GM23338 (cell line): ENCODE measurements around the gene KRTAP19-7. TPM values are rescaled to one million over a fixed set of nuclear protein-coding genes. Genes with fewer than 3 reads are reported as not detected.

ENCODE experiments used
- ATAC-seq: fragments of 200-7000 bp; cut with Tn5 transposase; 3 replicates; pipeline ENCODE4 v1.9.1; 2020
- DNase-seq: peaks from one replicate; pipeline ENCODE4 v3.0.0-alpha.2; 2015; ENCODE audit warnings: low spot score
- H2AFZ ChIP-seq: fragments of 200-600 bp; sonication (generic); 2 replicates; pipeline ENCODE4 v1.8.0; 2016; ENCODE audit warnings: antibody characterized with exemption, mild to moderate bottlenecking, moderate library complexity
- H3F3A ChIP-seq: fragments of 200-600 bp; sonication (generic); replicated peaks from 2 replicates; pipeline ENCODE4 v1.8.0; 2017; ENCODE audit warnings: antibody characterized with exemption, mixed run types, low read depth
- H3K27ac ChIP-seq: fragments of 200-600 bp; sonication (generic); 2 replicates; pipeline ENCODE4 v1.6.1; 2016; ENCODE audit warnings: low read depth
- H3K27me3 ChIP-seq: fragments of 200-600 bp; sonication (generic); 2 replicates; pipeline ENCODE4 v1.8.0; 2016; ENCODE audit warnings: mild to moderate bottlenecking, mixed run types, moderate library complexity; ENCODE audit not compliant: insufficient read depth
- H3K36me3 ChIP-seq: fragments of 200-600 bp; sonication (generic); 2 replicates; pipeline ENCODE4 v1.8.0; 2016; ENCODE audit warnings: mild to moderate bottlenecking; ENCODE audit not compliant: insufficient read depth
- H3K4me1 ChIP-seq: fragments of 200-600 bp; sonication (generic); 2 replicates; pipeline ENCODE4 v1.8.0; 2016; ENCODE audit warnings: mild to moderate bottlenecking, moderate library complexity; ENCODE audit not compliant: insufficient read depth
- H3K4me2 ChIP-seq: fragments of 200-600 bp; sonication (generic); 2 replicates; pipeline ENCODE4 v1.7.1; 2017; ENCODE audit warnings: mixed run types
- H3K4me3 ChIP-seq: fragments of 200-600 bp; sonication (generic); 2 replicates; pipeline ENCODE4 v1.6.1; 2016; ENCODE audit warnings: mixed run types
- H3K79me2 ChIP-seq: fragments of 200-600 bp; sonication (generic); replicated peaks from 2 replicates; pipeline ENCODE4 v1.8.0; 2017; ENCODE audit warnings: mild to moderate bottlenecking; ENCODE audit not compliant: insufficient read depth
- H3K9me2 ChIP-seq: fragments of 200-600 bp; sonication (generic); 2 replicates; pipeline ENCODE4 v1.8.0; 2017; ENCODE audit not compliant: insufficient read depth
- H4K20me1 ChIP-seq: fragments of 200-600 bp; sonication (generic); replicated peaks from 2 replicates; pipeline ENCODE4 v1.8.0; 2017; ENCODE audit warnings: mild to moderate bottlenecking; ENCODE audit not compliant: insufficient read depth
- H3K27ac Mint-ChIP-seq: 2 replicates; pipeline ENCODE4 v1.8.0; 2020; ENCODE audit warnings: inconsistent platforms, mild to moderate bottlenecking, moderate library complexity, mixed read lengths
- H3K27me3 Mint-ChIP-seq: 3 replicates; pipeline ENCODE4 v1.8.0; 2022; ENCODE audit warnings: low read depth, mild to moderate bottlenecking, moderate library complexity, mixed read lengths, inconsistent platforms; ENCODE audit not compliant: insufficient read depth, poor library complexity
- H3K36me3 Mint-ChIP-seq: 3 replicates; pipeline ENCODE4 v1.8.0; 2021; ENCODE audit warnings: low read depth, mild to moderate bottlenecking, inconsistent platforms, moderate library complexity, mixed read lengths
- H3K4me1 Mint-ChIP-seq: 3 replicates; pipeline ENCODE4 v1.8.0; 2020; ENCODE audit warnings: mild to moderate bottlenecking, inconsistent platforms, mixed read lengths
- H3K4me3 Mint-ChIP-seq: 3 replicates; pipeline ENCODE4 v1.8.0; 2021; ENCODE audit warnings: moderate library complexity, mild to moderate bottlenecking, inconsistent platforms, mixed read lengths
- H3K9me3 Mint-ChIP-seq: 3 replicates; pipeline ENCODE4 v1.8.0; 2020; ENCODE audit warnings: moderate library complexity, mild to moderate bottlenecking, inconsistent platforms, mixed read lengths
- CREB1 ChIP-seq: fragments of 250-450 bp; sonication (Bioruptor Pico); IDR thresholded peaks from 2 replicates; pipeline ENCODE4 v1.5.0; 2020; ENCODE audit warnings: low read depth, mild to moderate bottlenecking, moderate library complexity
- EZH2 ChIP-seq: fragments of 200-600 bp; sonication (generic); IDR thresholded peaks from one replicate; pipeline ENCODE4 v1.8.0; 2017; ENCODE audit warnings: antibody characterized with exemption, mild to moderate bottlenecking, low read depth; ENCODE audit not compliant: unreplicated experiment
- EZH2phosphoT487 ChIP-seq: fragments of 200-600 bp; sonication (generic); IDR thresholded peaks from one replicate; pipeline ENCODE4 v1.8.1; 2018; ENCODE audit warnings: antibody characterized with exemption; ENCODE audit not compliant: unreplicated experiment
- JUNB ChIP-seq: IDR thresholded peaks from one replicate; pipeline ENCODE4 v1.6.1; 2016; ENCODE audit warnings: antibody characterized with exemption; ENCODE audit not compliant: unreplicated experiment
- NANOG ChIP-seq: IDR thresholded peaks from 2 replicates; pipeline ENCODE4 v1.6.1; 2016; ENCODE audit warnings: antibody characterized with exemption, borderline replicate concordance
- POLR2AphosphoS5 ChIP-seq: IDR thresholded peaks from 2 replicates; pipeline ENCODE4 v1.6.1; 2016; ENCODE audit warnings: antibody characterized with exemption, low read depth
- STAT1 ChIP-seq: IDR thresholded peaks from one replicate; pipeline ENCODE4 v1.6.1; 2016; ENCODE audit warnings: antibody characterized with exemption; ENCODE audit not compliant: unreplicated experiment
- ZNF114 ChIP-seq: fragments of 250-450 bp; sonication (Bioruptor Pico); IDR thresholded peaks from 2 replicates; pipeline ENCODE4 v1.5.0; 2020; ENCODE audit warnings: mild to moderate bottlenecking, moderate library complexity
- ZNF331 ChIP-seq: fragments of 250-450 bp; sonication (Bioruptor Pico); IDR thresholded peaks from 2 replicates; pipeline ENCODE4 v1.5.0; 2020; ENCODE audit warnings: low read depth, mild to moderate bottlenecking, moderate library complexity
- long read RNA-seq: library from polyadenylated mRNA; unstranded; transcript quantifications from one replicate; pipeline ENCODE4 v2.0.0, GENCODE V29; 2020; ENCODE audit not compliant: unreplicated experiment
- polyA plus RNA-seq: library from polyadenylated mRNA; unstranded; fragments of >200 nt; fragmentation: Nextera tagmentation; extraction: Ambion mirVana; gene quantifications from 2 replicates; pipeline ENCODE4 v1.2.1, GENCODE V29; 2016
- total RNA-seq: library from RNA; depleted of rRNA; stranded (reverse); fragments of >200 nt; shearing (Covaris generic); gene quantifications from 2 replicates; pipeline ENCODE4 v1.2.3, GENCODE V29; 2014; rRNA removed
- TF ChIP-seq, protein P1 (sequence below): IDR thresholded peaks from one replicate; pipeline ENCODE4 v1.6.1; 2018; ENCODE audit warnings: antibody characterized with exemption; ENCODE audit not compliant: unreplicated experiment
- TF ChIP-seq, protein P2 (sequence below), 2 experiments: fragments of 200-600 bp in 1 of 2; sonication (generic) in 1 of 2; conservative IDR thresholded peaks; 2 replicates each; pipeline versions ENCODE4 v1.5.1 to v1.6.1; 2016 to 2017; ENCODE audit warnings: antibody characterized with exemption in 2 of 2, low read depth in 2 of 2, mild to moderate bottlenecking in 2 of 2, moderate library complexity in 1 of 2
- TF ChIP-seq, protein P3 (sequence below): fragments of 250-450 bp; sonication (Bioruptor Pico); IDR thresholded peaks from 2 replicates; pipeline ENCODE4 v1.5.0; 2020; ENCODE audit warnings: mild to moderate bottlenecking, moderate library complexity
- TF ChIP-seq, protein P4 (sequence below): IDR thresholded peaks from 2 replicates; pipeline ENCODE4 v1.6.1; 2016; ENCODE audit warnings: antibody characterized with exemption

Gene KRTAP19-7, protein sequence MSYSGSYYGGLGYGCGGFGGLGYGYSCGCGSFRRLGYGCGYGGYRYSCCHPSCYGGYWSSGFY
- not detected in 2 replicates for total RNA-seq
- not detected in 2 replicates for polyA plus RNA-seq
- long read RNA-seq = 0 reads

DNA sequence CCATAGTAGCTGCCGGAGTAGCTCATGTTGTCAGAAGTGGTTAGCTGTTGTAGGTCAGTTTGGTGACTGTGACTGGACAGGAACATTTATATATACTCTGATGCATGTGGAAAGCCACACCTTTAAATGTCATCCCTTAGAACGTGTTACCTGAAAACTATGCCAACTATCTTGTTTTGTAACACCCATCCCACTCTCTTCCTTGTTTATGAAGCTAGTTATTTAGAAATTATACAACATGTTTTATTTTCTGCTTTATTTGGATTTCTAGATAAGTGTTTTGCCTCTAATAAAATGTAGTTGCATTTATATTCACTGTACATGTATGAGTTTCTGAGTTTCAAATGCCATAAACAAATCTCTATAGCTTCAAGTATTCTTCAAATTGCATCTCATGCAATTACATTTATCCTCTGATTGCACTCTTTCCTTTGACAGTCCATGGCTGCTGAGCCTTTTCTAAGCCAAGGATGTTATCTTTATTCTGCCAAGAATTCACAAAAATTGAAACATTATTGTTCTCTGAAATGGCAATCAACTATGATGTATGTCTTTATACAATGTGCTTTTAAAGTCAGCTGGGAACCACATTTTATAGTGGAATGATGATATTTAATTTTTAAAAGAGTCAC is at the start of gene KRTAP19-7:
TSS of gene KRTAP19-7 (minus strand) at position 51 of the 632 bp plus-strand sequence. CDS start at position 26, 25 bp downstream.
- TF ChIP-seq ZNF114 (CRISPR knock-in tag) (no peak), STAT1 (no peak), JUNB (no peak), POLR2AphosphoS5 (no peak), EZH2phosphoT487 (no peak), EZH2 (no peak), ZNF331 (CRISPR knock-in tag) (no peak), NANOG (no peak), CREB1 (CRISPR knock-in tag) (no peak)
- TF ChIP-seq, protein P1, sequence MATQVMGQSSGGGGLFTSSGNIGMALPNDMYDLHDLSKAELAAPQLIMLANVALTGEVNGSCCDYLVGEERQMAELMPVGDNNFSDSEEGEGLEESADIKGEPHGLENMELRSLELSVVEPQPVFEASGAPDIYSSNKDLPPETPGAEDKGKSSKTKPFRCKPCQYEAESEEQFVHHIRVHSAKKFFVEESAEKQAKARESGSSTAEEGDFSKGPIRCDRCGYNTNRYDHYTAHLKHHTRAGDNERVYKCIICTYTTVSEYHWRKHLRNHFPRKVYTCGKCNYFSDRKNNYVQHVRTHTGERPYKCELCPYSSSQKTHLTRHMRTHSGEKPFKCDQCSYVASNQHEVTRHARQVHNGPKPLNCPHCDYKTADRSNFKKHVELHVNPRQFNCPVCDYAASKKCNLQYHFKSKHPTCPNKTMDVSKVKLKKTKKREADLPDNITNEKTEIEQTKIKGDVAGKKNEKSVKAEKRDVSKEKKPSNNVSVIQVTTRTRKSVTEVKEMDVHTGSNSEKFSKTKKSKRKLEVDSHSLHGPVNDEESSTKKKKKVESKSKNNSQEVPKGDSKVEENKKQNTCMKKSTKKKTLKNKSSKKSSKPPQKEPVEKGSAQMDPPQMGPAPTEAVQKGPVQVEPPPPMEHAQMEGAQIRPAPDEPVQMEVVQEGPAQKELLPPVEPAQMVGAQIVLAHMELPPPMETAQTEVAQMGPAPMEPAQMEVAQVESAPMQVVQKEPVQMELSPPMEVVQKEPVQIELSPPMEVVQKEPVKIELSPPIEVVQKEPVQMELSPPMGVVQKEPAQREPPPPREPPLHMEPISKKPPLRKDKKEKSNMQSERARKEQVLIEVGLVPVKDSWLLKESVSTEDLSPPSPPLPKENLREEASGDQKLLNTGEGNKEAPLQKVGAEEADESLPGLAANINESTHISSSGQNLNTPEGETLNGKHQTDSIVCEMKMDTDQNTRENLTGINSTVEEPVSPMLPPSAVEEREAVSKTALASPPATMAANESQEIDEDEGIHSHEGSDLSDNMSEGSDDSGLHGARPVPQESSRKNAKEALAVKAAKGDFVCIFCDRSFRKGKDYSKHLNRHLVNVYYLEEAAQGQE = no peak
- TF ChIP-seq, protein P2, sequence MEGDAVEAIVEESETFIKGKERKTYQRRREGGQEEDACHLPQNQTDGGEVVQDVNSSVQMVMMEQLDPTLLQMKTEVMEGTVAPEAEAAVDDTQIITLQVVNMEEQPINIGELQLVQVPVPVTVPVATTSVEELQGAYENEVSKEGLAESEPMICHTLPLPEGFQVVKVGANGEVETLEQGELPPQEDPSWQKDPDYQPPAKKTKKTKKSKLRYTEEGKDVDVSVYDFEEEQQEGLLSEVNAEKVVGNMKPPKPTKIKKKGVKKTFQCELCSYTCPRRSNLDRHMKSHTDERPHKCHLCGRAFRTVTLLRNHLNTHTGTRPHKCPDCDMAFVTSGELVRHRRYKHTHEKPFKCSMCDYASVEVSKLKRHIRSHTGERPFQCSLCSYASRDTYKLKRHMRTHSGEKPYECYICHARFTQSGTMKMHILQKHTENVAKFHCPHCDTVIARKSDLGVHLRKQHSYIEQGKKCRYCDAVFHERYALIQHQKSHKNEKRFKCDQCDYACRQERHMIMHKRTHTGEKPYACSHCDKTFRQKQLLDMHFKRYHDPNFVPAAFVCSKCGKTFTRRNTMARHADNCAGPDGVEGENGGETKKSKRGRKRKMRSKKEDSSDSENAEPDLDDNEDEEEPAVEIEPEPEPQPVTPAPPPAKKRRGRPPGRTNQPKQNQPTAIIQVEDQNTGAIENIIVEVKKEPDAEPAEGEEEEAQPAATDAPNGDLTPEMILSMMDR (conservative IDR thresholded peaks at IDR 0.05; ENCODE audit: low read depth in 2 of 2) = no peak
- TF ChIP-seq, protein P3, sequence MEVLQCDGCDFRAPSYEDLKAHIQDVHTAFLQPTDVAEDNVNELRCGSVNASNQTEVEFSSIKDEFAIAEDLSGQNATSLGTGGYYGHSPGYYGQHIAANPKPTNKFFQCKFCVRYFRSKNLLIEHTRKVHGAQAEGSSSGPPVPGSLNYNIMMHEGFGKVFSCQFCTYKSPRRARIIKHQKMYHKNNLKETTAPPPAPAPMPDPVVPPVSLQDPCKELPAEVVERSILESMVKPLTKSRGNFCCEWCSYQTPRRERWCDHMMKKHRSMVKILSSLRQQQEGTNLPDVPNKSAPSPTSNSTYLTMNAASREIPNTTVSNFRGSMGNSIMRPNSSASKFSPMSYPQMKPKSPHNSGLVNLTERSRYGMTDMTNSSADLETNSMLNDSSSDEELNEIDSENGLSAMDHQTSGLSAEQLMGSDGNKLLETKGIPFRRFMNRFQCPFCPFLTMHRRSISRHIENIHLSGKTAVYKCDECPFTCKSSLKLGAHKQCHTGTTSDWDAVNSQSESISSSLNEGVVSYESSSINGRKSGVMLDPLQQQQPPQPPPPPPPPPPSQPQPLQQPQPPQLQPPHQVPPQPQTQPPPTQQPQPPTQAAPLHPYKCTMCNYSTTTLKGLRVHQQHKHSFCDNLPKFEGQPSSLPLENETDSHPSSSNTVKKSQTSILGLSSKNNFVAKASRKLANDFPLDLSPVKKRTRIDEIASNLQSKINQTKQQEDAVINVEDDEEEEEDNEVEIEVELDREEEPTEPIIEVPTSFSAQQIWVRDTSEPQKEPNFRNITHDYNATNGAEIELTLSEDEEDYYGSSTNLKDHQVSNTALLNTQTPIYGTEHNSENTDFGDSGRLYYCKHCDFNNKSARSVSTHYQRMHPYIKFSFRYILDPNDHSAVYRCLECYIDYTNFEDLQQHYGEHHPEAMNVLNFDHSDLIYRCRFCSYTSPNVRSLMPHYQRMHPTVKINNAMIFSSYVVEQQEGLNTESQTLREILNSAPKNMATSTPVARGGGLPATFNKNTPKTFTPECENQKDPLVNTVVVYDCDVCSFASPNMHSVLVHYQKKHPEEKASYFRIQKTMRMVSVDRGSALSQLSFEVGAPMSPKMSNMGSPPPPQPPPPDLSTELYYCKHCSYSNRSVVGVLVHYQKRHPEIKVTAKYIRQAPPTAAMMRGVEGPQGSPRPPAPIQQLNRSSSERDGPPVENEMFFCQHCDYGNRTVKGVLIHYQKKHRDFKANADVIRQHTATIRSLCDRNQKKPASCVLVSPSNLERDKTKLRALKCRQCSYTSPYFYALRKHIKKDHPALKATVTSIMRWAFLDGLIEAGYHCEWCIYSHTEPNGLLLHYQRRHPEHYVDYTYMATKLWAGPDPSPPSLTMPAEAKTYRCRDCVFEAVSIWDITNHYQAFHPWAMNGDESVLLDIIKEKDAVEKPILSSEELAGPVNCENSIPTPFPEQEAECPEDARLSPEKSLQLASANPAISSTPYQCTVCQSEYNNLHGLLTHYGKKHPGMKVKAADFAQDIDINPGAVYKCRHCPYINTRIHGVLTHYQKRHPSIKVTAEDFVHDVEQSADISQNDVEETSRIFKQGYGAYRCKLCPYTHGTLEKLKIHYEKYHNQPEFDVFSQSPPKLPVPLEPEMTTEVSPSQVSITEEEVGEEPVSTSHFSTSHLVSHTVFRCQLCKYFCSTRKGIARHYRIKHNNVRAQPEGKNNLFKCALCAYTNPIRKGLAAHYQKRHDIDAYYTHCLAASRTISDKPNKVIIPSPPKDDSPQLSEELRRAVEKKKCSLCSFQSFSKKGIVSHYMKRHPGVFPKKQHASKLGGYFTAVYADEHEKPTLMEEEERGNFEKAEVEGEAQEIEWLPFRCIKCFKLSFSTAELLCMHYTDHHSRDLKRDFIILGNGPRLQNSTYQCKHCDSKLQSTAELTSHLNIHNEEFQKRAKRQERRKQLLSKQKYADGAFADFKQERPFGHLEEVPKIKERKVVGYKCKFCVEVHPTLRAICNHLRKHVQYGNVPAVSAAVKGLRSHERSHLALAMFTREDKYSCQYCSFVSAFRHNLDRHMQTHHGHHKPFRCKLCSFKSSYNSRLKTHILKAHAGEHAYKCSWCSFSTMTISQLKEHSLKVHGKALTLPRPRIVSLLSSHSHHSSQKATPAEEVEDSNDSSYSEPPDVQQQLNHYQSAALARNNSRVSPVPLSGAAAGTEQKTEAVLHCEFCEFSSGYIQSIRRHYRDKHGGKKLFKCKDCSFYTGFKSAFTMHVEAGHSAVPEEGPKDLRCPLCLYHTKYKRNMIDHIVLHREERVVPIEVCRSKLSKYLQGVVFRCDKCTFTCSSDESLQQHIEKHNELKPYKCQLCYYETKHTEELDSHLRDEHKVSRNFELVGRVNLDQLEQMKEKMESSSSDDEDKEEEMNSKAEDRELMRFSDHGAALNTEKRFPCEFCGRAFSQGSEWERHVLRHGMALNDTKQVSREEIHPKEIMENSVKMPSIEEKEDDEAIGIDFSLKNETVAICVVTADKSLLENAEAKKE (CRISPR knock-in tag) = no peak
- TF ChIP-seq, protein P4, sequence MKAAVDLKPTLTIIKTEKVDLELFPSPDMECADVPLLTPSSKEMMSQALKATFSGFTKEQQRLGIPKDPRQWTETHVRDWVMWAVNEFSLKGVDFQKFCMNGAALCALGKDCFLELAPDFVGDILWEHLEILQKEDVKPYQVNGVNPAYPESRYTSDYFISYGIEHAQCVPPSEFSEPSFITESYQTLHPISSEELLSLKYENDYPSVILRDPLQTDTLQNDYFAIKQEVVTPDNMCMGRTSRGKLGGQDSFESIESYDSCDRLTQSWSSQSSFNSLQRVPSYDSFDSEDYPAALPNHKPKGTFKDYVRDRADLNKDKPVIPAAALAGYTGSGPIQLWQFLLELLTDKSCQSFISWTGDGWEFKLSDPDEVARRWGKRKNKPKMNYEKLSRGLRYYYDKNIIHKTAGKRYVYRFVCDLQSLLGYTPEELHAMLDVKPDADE = no peak
- no peaks in the 10 kb centered on the region for H3K9me3 Mint-ChIP-seq

More for the DNA sequence above, at the start of gene KRTAP19-7:
- Histone ChIP-seq H3K27ac (no peak within 1 kb of the TSS), H3K4me2 (no peak within 1 kb of the TSS), H3K36me3 (no peaks in the 10 kb centered on the region), H3K4me3 (no peak within 1 kb of the TSS), H3K79me2 (no peaks in the 10 kb centered on the region), H3K9me2 (no peaks in the 10 kb centered on the region), H3K27me3 (no peaks in the 10 kb centered on the region), H3K4me1 (no peaks in the 10 kb centered on the region), H3F3A (no peaks in the 10 kb centered on the region), H2AFZ (no peak within 1 kb of the TSS), H4K20me1 (no peaks in the 10 kb centered on the region)
- Mint-ChIP-seq H3K27ac (no peak within 1 kb of the TSS), H3K4me1 (no peaks in the 10 kb centered on the region), H3K36me3 (no peaks in the 10 kb centered on the region), H3K4me3 (no peak within 1 kb of the TSS), H3K27me3 (no peaks in the 10 kb centered on the region)
- DNase-seq (no peak), ATAC-seq (no peak)
